Effector CD4-positive, alpha-beta T cell (primary cell): ENCODE data around the gene EMP1.

Source experiments
- DNase-seq: peaks from one replicate; pipeline ENCODE4 v3.0.0-alpha.2; 2020

The EMP1 gene

GRCh38 chr12:13223941-13224340, 27.4 kb downstream of the EMP1 start:
- DNase-seq = no peak

- DNase-seq = no peak
Measured at GRCh38 chr12:13227191-13227590, 30.7 kb downstream of the EMP1 start.

- DNase-seq = no peak
Measured at GRCh38 chr12:13228579-13228978, 32.1 kb downstream of the EMP1 start.

GRCh38 chr12:13229504-13229903, 33.0 kb downstream of the EMP1 start:
- no peak for DNase-seq

GRCh38 chr12:13230500-13230899, 34.0 kb downstream of the EMP1 start:
- no peak for DNase-seq

GRCh38 chr12:13233830-13234641, 37.5 kb downstream of the EMP1 start:
- DNase-seq = peak; percentile 14

- no peak for DNase-seq
Measured at GRCh38 chr12:13238204-13238603, 41.7 kb downstream of the EMP1 start.

GRCh38 chr12:13241833-13242488, 45.4 kb downstream of the EMP1 start:
- no peak for DNase-seq

- no peak for DNase-seq
Measured at GRCh38 chr12:13242936-13243335, 46.4 kb downstream of the EMP1 start.

GRCh38 chr12:13243516-13244070, 47.1 kb downstream of the EMP1 start:
- no peak for DNase-seq

GRCh38 chr12:13247596-13247995, 51.1 kb downstream of the EMP1 start:
- DNase-seq = no peak

- no peak for DNase-seq
Measured at GRCh38 chr12:13248964-13249363, 52.4 kb downstream of the EMP1 start.

- no peak for DNase-seq
Measured at GRCh38 chr12:13250416-13250815, 53.9 kb downstream of the EMP1 start.

GRCh38 chr12:13251521-13251920, 55.0 kb downstream of the EMP1 start:
- no peak for DNase-seq

GRCh38 chr12:13252024-13252423, 55.5 kb downstream of the EMP1 start:
- no peak for DNase-seq

GRCh38 chr12:13252616-13253015, 56.1 kb downstream of the EMP1 start:
- DNase-seq = no peak

GRCh38 chr12:13253966-13254760, 57.6 kb downstream of the EMP1 start:
- no peak for DNase-seq

- DNase-seq = peak; percentile 57
Measured at GRCh38 chr12:13255792-13256691, 59.5 kb downstream of the EMP1 start.

- DNase-seq = no peak
Measured at GRCh38 chr12:13256692-13257045, 60.1 kb downstream of the EMP1 start.

GRCh38 chr12:13257356-13257875, 60.9 kb downstream of the EMP1 start:
- no peak for DNase-seq

- no peak for DNase-seq
Measured at GRCh38 chr12:13258197-13258596, 61.7 kb downstream of the EMP1 start.

- no peak for DNase-seq
Measured at GRCh38 chr12:13258717-13259119, 62.2 kb downstream of the EMP1 start.
